HEK293 (cell line): Measurements from ENCODE around the gene PPP1R15B.

Experiments
- CTCF ChIA-PET: fragments of 350-600 bp; formaldehyde crosslinking; extraction: SDS; loops from one replicate; lab custom pipeline; 2021; ENCODE audit warnings: antibody characterized with exemption; lab: Yijun Ruan, JAX
- POLR2A ChIA-PET: fragments of 300-600 bp; formaldehyde crosslinking; extraction: SDS; loops from one replicate; lab custom pipeline; 2020; ENCODE audit warnings: antibody characterized with exemption, inconsistent platforms; lab: Yijun Ruan, JAX
- H3K27ac ChIP-seq: fragments of 200-500 bp; sonication (Bioruptor generic); 2 replicates; pipeline ENCODE4 v1.5.1; 2014; ENCODE audit warnings: low read depth, low read length, control low read depth, inconsistent platforms; ENCODE audit errors: extremely low read depth
- H3K36me3 ChIP-seq, 2 experiments: fragments of 200-500 bp in 1 of 2; sonication (Bioruptor generic) in 1 of 2; 1 replicate in 1 of 2; 2 replicates in 1 of 2; pipeline ENCODE4 v1.5.1; 2014 to 2017; ENCODE audit warnings: inconsistent platforms in 2 of 2, low read length in 2 of 2; ENCODE audit not compliant: control insufficient read depth in 2 of 2, insufficient read depth in 1 of 2
- H3K4me1 ChIP-seq: fragments of 200-500 bp; sonication (Bioruptor generic); 2 replicates; pipeline ENCODE4 v1.5.1; 2014; ENCODE audit warnings: mild to moderate bottlenecking, low read length, inconsistent platforms; ENCODE audit not compliant: control insufficient read depth, insufficient read depth
- H3K4me3 ChIP-seq: 2 replicates; pipeline ENCODE4 v1.5.1; 2011; ENCODE audit warnings: low read depth, mild to moderate bottlenecking, control low read depth, low read length, moderate library complexity
- H3K9me3 ChIP-seq: fragments of 200-500 bp; sonication (Bioruptor generic); 2 replicates; pipeline ENCODE4 v1.5.1; 2014; ENCODE audit warnings: low read depth, low read length, inconsistent platforms; ENCODE audit not compliant: control insufficient read depth, insufficient read depth
- HOXA7 ChIP-seq: sonication (generic); formaldehyde crosslinking; IDR thresholded peaks from 2 replicates; pipeline ENCODE4 v1.8.1; 2022; ENCODE audit warnings: missing genetic modification reagents, borderline replicate concordance
- KLF10 ChIP-seq: fragments of 450-650 bp; IDR thresholded peaks from 2 replicates; pipeline ENCODE4 v1.5.1; 2018; ENCODE audit warnings: missing biosample characterization, mild to moderate bottlenecking, missing genetic modification characterization
- PRDM10 ChIP-seq: fragments of 450-650 bp; formaldehyde crosslinking; IDR thresholded peaks from 2 replicates; pipeline ENCODE4 v1.5.1; 2016; ENCODE audit warnings: missing biosample characterization, missing genetic modification characterization
- SP7 ChIP-seq: fragments of 450-650 bp; formaldehyde crosslinking; IDR thresholded peaks from 2 replicates; pipeline ENCODE4 v1.5.1; 2016; ENCODE audit warnings: missing biosample characterization, missing genetic modification characterization
- ZFP69B ChIP-seq: fragments of 450-650 bp; formaldehyde crosslinking; IDR thresholded peaks from 2 replicates; pipeline ENCODE4 v1.5.1; 2016; ENCODE audit warnings: missing biosample characterization, missing genetic modification characterization
- ZNF114 ChIP-seq: fragments of 450-650 bp; formaldehyde crosslinking; IDR thresholded peaks from 2 replicates; pipeline ENCODE4 v1.5.0; 2017; ENCODE audit warnings: missing biosample characterization, missing genetic modification characterization
- ZNF24 ChIP-seq: fragments of 450-650 bp; formaldehyde crosslinking; IDR thresholded peaks from 2 replicates; pipeline ENCODE4 v1.5.1; 2016; ENCODE audit warnings: missing biosample characterization, missing genetic modification characterization
- ZNF394 ChIP-seq: fragments of 450-650 bp; formaldehyde crosslinking; IDR thresholded peaks from 2 replicates; pipeline ENCODE4 v1.5.1; 2016; ENCODE audit warnings: missing biosample characterization, missing genetic modification characterization, mild to moderate bottlenecking, moderate library complexity, borderline replicate concordance
- ZNF398 ChIP-seq: fragments of 450-650 bp; formaldehyde crosslinking; IDR thresholded peaks from 2 replicates; pipeline ENCODE4 v1.5.1; 2017; ENCODE audit warnings: missing biosample characterization, missing genetic modification characterization
- ZNF558 ChIP-seq: fragments of 450-650 bp; formaldehyde crosslinking; IDR thresholded peaks from 2 replicates; pipeline ENCODE4 v1.5.1; 2016; ENCODE audit warnings: missing biosample characterization, missing genetic modification characterization
- ZNF639 ChIP-seq: fragments of 450-650 bp; formaldehyde crosslinking; IDR thresholded peaks from 2 replicates; pipeline ENCODE4 v1.5.1; 2016; ENCODE audit warnings: missing biosample characterization, missing genetic modification characterization
- ZNF654 ChIP-seq: fragments of 450-650 bp; formaldehyde crosslinking; IDR thresholded peaks from 2 replicates; pipeline ENCODE4 v1.5.1; 2016; ENCODE audit warnings: low read depth, missing biosample characterization, missing genetic modification characterization
- ZNF677 ChIP-seq: fragments of 450-650 bp; IDR thresholded peaks from 2 replicates; pipeline ENCODE4 v1.5.0; 2018; ENCODE audit warnings: missing biosample characterization, mild to moderate bottlenecking, missing genetic modification characterization, moderate library complexity
- ZNF792 ChIP-seq: fragments of 450-650 bp; formaldehyde crosslinking; IDR thresholded peaks from 2 replicates; pipeline ENCODE4 v1.5.1; 2016; ENCODE audit warnings: missing biosample characterization, missing genetic modification characterization
- ZSCAN30 ChIP-seq: fragments of 450-650 bp; IDR thresholded peaks from 2 replicates; pipeline ENCODE4 v1.5.1; 2018; ENCODE audit warnings: missing biosample characterization, mild to moderate bottlenecking, missing genetic modification characterization, moderate library complexity
- TF ChIP-seq, protein P1 (sequence below): fragments of 450-650 bp; formaldehyde crosslinking; IDR thresholded peaks from 2 replicates; pipeline ENCODE4 v1.5.1; 2016; ENCODE audit warnings: missing biosample characterization, missing genetic modification characterization
- TF ChIP-seq, protein P2 (sequence below): fragments of 450-650 bp; formaldehyde crosslinking; IDR thresholded peaks from 2 replicates; pipeline ENCODE4 v1.5.1; 2016; ENCODE audit warnings: missing biosample characterization, missing genetic modification characterization
- TF ChIP-seq, protein P3 (sequence below): IDR thresholded peaks from 2 replicates; pipeline ENCODE4 v1.6.1; 2011; ENCODE audit warnings: mild to moderate bottlenecking, low read depth, low read length, borderline replicate concordance

Gene PPP1R15B

GRCh38 chr1:204431310-204432184 is 19.9 kb upstream of the PPP1R15B start (continued):
- no peak for TF ChIP-seq ZSCAN30 (tag by site-specific recombination)
- TF ChIP-seq, protein P1, sequence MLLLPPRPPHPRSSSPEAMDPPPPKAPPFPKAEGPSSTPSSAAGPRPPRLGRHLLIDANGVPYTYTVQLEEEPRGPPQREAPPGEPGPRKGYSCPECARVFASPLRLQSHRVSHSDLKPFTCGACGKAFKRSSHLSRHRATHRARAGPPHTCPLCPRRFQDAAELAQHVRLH = no peak
- TF ChIP-seq ZNF792 (tag by site-specific recombination) = no peak
- TF ChIP-seq, protein P2, sequence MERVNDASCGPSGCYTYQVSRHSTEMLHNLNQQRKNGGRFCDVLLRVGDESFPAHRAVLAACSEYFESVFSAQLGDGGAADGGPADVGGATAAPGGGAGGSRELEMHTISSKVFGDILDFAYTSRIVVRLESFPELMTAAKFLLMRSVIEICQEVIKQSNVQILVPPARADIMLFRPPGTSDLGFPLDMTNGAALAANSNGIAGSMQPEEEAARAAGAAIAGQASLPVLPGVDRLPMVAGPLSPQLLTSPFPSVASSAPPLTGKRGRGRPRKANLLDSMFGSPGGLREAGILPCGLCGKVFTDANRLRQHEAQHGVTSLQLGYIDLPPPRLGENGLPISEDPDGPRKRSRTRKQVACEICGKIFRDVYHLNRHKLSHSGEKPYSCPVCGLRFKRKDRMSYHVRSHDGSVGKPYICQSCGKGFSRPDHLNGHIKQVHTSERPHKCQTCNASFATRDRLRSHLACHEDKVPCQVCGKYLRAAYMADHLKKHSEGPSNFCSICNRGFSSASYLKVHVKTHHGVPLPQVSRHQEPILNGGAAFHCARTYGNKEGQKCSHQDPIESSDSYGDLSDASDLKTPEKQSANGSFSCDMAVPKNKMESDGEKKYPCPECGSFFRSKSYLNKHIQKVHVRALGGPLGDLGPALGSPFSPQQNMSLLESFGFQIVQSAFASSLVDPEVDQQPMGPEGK = no peak
- TF ChIP-seq ZNF639 = no peak

- no peaks in the 10 kb centered on the region for H3K9me3 ChIP-seq
- H3K4me3 ChIP-seq = no peak overlapping the region
- ChIA-PET CTCF (interaction anchor here (0.6 to 7.6 kb wide), 8 partner anchors 9 to 229 kb away, joined by 3 to 147 read pairs (median 5); partner anchors contain the start of gene PIK3C2B), POLR2A (no interaction called here)
- H3K27ac ChIP-seq = no peak overlapping the region
- TF ChIP-seq HOXA7 (no peak), ZNF677 (no peak), ZNF398 (no peak), KLF10 (tag by site-specific recombination) (no peak), ZNF394 (no peak), ZNF24 (tag by site-specific recombination) (no peak), ZFP69B (tag by site-specific recombination) (no peak), ZNF114 (tag by site-specific recombination) (no peak), PRDM10 (tag by site-specific recombination) (no peak), ZNF558 (tag by site-specific recombination) (no peak), ZNF654 (tag by site-specific recombination) (no peak), SP7 (tag by site-specific recombination) (no peak)
- TF ChIP-seq, protein P3, sequence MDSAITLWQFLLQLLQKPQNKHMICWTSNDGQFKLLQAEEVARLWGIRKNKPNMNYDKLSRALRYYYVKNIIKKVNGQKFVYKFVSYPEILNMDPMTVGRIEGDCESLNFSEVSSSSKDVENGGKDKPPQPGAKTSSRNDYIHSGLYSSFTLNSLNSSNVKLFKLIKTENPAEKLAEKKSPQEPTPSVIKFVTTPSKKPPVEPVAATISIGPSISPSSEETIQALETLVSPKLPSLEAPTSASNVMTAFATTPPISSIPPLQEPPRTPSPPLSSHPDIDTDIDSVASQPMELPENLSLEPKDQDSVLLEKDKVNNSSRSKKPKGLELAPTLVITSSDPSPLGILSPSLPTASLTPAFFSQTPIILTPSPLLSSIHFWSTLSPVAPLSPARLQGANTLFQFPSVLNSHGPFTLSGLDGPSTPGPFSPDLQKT = no peak
- TF ChIP-seq, all 188 proteins: peak for 0
- peaks cover 0 to 47% of the 10 kb centered on the region in 2 experiments; a peak in 1 of 3 replicates for H3K36me3 ChIP-seq
- no peaks in the 10 kb centered on the region for H3K4me1 ChIP-seq
Measured at GRCh38 chr1:204429746-204430145, 18.1 kb upstream of the PPP1R15B start.
